HL-60 (cell line): ENCODE measurements around the gene PTPRM.

Experiments used
- CTCF ChIP-seq: IDR thresholded peaks from one replicate; pipeline ENCODE4 v1.5.1; 2011; ENCODE audit warnings: low read length, control low read depth, inconsistent platforms; ENCODE audit not compliant: insufficient read depth
- GABPA ChIP-seq: IDR thresholded peaks from 2 replicates; pipeline ENCODE4 v1.6.1; 2012; ENCODE audit warnings: low read depth
- POLR2AphosphoS5 ChIP-seq: IDR thresholded peaks from 2 replicates; pipeline ENCODE4 v1.6.1; 2012; ENCODE audit warnings: low read depth

GRCh38 chr18:7927119-7927518 lies 360.0 kb downstream of the PTPRM start:
- TF ChIP-seq CTCF = no peak
- TF ChIP-seq POLR2AphosphoS5 = no peak
- TF ChIP-seq GABPA = no peak
